Smooth muscle cell (in vitro differentiated cells): ENCODE results near the gene ADA. TPM values are rescaled to one million over a fixed set of nuclear protein-coding genes. Genes with fewer than 3 reads are reported as not detected.

ENCODE experiments used
- DNase-seq: peaks from one replicate; lab custom pipeline; 2025; ENCODE audit not compliant: unreplicated experiment; lab: John Stamatoyannopoulos, UW
- H2AFZ ChIP-seq: fragments of 200-600 bp; sonication (generic); 2 replicates; pipeline ENCODE4 v1.6.0; 2016; ENCODE audit warnings: antibody characterized with exemption, low read depth, mild to moderate bottlenecking
- H3F3A ChIP-seq: fragments of 200-600 bp; sonication (generic); 2 replicates; pipeline ENCODE4 v1.6.0; 2017; ENCODE audit warnings: antibody characterized with exemption, low read depth
- H3K27ac ChIP-seq: fragments of 200-600 bp; sonication (generic); 2 replicates; pipeline ENCODE4 v1.5.1; 2016; ENCODE audit warnings: low read depth, mild to moderate bottlenecking
- H3K27me3 ChIP-seq: fragments of 200-600 bp; sonication (generic); 2 replicates; pipeline ENCODE4 v1.6.1; 2016; ENCODE audit warnings: low read depth, mild to moderate bottlenecking
- H3K36me3 ChIP-seq: fragments of 200-600 bp; sonication (generic); 2 replicates; pipeline ENCODE4 v1.5.1; 2016; ENCODE audit warnings: low read depth
- H3K4me1 ChIP-seq: fragments of 200-600 bp; sonication (generic); 2 replicates; pipeline ENCODE4 v1.5.1; 2016; ENCODE audit warnings: low read depth
- H3K4me2 ChIP-seq: fragments of 200-600 bp; sonication (generic); 2 replicates; pipeline ENCODE4 v1.6.0; 2016; ENCODE audit warnings: mild to moderate bottlenecking
- H3K4me3 ChIP-seq: fragments of 200-600 bp; sonication (generic); 2 replicates; pipeline ENCODE4 v1.5.1; 2016; ENCODE audit warnings: mild to moderate bottlenecking
- H3K79me2 ChIP-seq: fragments of 200-600 bp; sonication (generic); 2 replicates; pipeline ENCODE4 v1.6.0; 2016; ENCODE audit warnings: low read depth, mild to moderate bottlenecking
- H3K9ac ChIP-seq: fragments of 200-600 bp; sonication (generic); 2 replicates; pipeline ENCODE4 v1.6.0; 2016; ENCODE audit warnings: low read depth
- H3K9me3 ChIP-seq: fragments of 200-600 bp; sonication (generic); replicated peaks from 2 replicates; pipeline ENCODE4 v1.5.1; 2016; ENCODE audit warnings: low read depth
- H4K20me1 ChIP-seq: fragments of 200-600 bp; sonication (generic); 2 replicates; pipeline ENCODE4 v1.6.0; 2016; ENCODE audit warnings: low read depth
- CTCF ChIP-seq: fragments of 200-600 bp; sonication (generic); IDR thresholded peaks from 2 replicates; pipeline ENCODE4 v1.5.1; 2017; ENCODE audit warnings: borderline replicate concordance, mild to moderate bottlenecking, antibody characterized with exemption; ENCODE audit not compliant: insufficient read depth, poor library complexity, severe bottlenecking
- WGBS: methylation state at CpG from one replicate; pipeline ENCODE4 v1.1.7; 2016; ENCODE audit warnings: low lambda C conversion rate; 5-methylcytosine and 5-hydroxymethylcytosine counted together
- polyA plus RNA-seq: library from polyadenylated mRNA; unstranded; fragments of >200 nt; fragmentation: Nextera tagmentation; extraction: Ambion mirVana; gene quantifications from 2 replicates; pipeline ENCODE4 v1.2.1, GENCODE V29; 2016
- total RNA-seq: library from RNA; depleted of rRNA; stranded (reverse); fragments of >200 nt; gene quantifications from 2 replicates; pipeline ENCODE4 v1.2.3, GENCODE V29; 2014

The ADA gene
- total and polyA plus RNA-seq, 2 experiments from 2014 or later: 28.4 to 35.2 TPM

DNA sequence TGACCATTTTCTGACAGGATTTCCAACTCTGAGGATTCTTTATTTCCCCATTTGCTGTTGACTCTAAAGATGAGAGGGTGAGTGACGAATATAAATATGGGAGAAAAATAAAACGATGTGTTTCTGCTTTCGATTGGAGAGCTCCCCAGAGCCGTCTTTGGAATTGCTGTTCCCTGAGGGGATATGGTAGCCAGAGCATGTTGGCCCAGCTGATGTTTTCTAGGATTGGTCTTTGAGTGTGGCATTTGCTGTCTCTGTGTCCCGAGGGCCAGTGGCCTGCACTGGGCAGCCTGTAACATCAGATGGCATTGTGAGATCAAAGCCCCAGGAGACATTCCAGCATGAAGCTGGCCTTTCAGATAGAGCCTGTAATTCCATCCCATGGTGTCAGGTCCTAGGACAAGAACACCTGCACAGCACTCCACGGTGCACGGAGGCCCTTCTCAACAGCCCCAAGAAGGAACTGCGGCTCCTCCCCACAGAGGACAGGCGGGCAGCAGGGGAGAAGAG, 42.4 kb downstream of the ADA start:
- H3K9me3 ChIP-seq: no peaks in the 10 kb centered on the region
- H2AFZ ChIP-seq: no peak overlapping the region
- no peaks in the 10 kb centered on the region for H4K20me1 ChIP-seq
- no peak overlapping the region for H3K9ac ChIP-seq
- H3K4me2 ChIP-seq: no peak overlapping the region
- H3K27me3 ChIP-seq: no peaks in the 10 kb centered on the region
- peak overlapping the region; percentile 39 for H3K27ac ChIP-seq
- peaks cover 40% of the 10 kb centered on the region for H3K79me2 ChIP-seq
- no peak for TF ChIP-seq CTCF
- no peak for DNase-seq
- no peaks in the 10 kb centered on the region for H3K36me3 ChIP-seq
- peaks cover 4% of the 10 kb centered on the region for H3K4me1 ChIP-seq
- 85% methylated on average over 9 of the region's 9 CpGs for WGBS
- no peak overlapping the region for H3K4me3 ChIP-seq
- H3F3A ChIP-seq: no peaks in the 10 kb centered on the region

- H3K9me3 ChIP-seq: no peaks in the 10 kb centered on the region
- H3K4me3 ChIP-seq: no peak overlapping the region
These were observed 44.6 kb downstream of the ADA start for GRCh38 chr20:44606725-44607441.

GRCh38 chr20:44603327-44603726, 48.2 kb downstream of the ADA start:
- no peak for TF ChIP-seq CTCF
- H3K27ac ChIP-seq: no peak overlapping the region
- H2AFZ ChIP-seq: no peak overlapping the region
- H4K20me1 ChIP-seq: peaks cover 3% of the 10 kb centered on the region
- DNase-seq: no peak
- no peaks in the 10 kb centered on the region for H3K36me3 ChIP-seq
- WGBS: 90% methylated on average over 8 of the region's 8 CpGs
- H3K4me3 ChIP-seq: no peak overlapping the region
- H3F3A ChIP-seq: peaks cover 7% of the 10 kb centered on the region
- H3K79me2 ChIP-seq: peaks cover 51% of the 10 kb centered on the region
- no peak overlapping the region for H3K4me2 ChIP-seq
- no peak overlapping the region for H3K9ac ChIP-seq
- no peaks in the 10 kb centered on the region for H3K9me3 ChIP-seq
- H3K27me3 ChIP-seq: no peaks in the 10 kb centered on the region
- H3K4me1 ChIP-seq: peaks cover 5% of the 10 kb centered on the region

More at GRCh38 chr20:44606725-44607441, 44.6 kb downstream of the ADA start:
- Histone ChIP-seq H3K79me2 (peaks cover 47% of the 10 kb centered on the region), H4K20me1 (no peaks in the 10 kb centered on the region), H2AFZ (no peak overlapping the region), H3F3A (no peaks in the 10 kb centered on the region), H3K36me3 (no peaks in the 10 kb centered on the region), H3K9ac (no peak overlapping the region), H3K27ac (no peak overlapping the region), H3K27me3 (no peaks in the 10 kb centered on the region), H3K4me2 (no peak overlapping the region), H3K4me1 (peaks cover 4% of the 10 kb centered on the region)
- no peak for DNase-seq
- 96% methylated on average over 5 of the region's 5 CpGs for WGBS
- no peak for TF ChIP-seq CTCF

DNA sequence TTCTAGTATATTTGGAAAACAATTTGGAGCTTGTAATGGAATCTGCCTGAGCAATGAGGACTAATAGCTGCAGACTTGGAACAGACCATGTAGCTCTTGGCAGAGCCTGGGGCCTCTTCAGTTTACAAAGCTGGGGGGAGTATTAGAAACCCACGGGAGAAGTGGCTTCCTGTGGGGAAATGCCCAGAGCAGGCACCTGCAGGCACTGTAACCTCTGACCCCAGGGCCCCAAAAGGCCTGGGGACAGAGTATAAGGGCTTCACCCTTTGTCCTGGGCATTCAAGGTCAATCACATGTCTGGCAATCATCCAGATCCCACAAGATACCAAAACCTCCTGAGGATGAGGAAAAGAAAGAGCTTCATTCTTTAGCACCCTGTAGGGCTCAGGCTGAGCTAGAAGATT, 49.7 kb downstream of the ADA start:
- no peaks in the 10 kb centered on the region for H3K36me3 ChIP-seq
- TF ChIP-seq CTCF: no peak
- no peak overlapping the region for H3K27ac ChIP-seq
- H3K4me1 ChIP-seq: peaks cover 7% of the 10 kb centered on the region
- no peak for DNase-seq
- H2AFZ ChIP-seq: no peak overlapping the region
- no peak overlapping the region for H3K9ac ChIP-seq
- H3K79me2 ChIP-seq: peaks cover 51% of the 10 kb centered on the region
- WGBS: 26% methylated on average over 1 of the region's 1 CpG
- H4K20me1 ChIP-seq: peaks cover 3% of the 10 kb centered on the region
- H3F3A ChIP-seq: peaks cover 12% of the 10 kb centered on the region
- H3K4me3 ChIP-seq: no peak overlapping the region
- no peak overlapping the region for H3K4me2 ChIP-seq
- no peaks in the 10 kb centered on the region for H3K9me3 ChIP-seq
- no peaks in the 10 kb centered on the region for H3K27me3 ChIP-seq
